Epidermal melanocyte (primary cell): ENCODE measurements around the gene LYL1.

Experiments
- DNase-seq: peaks from one replicate; pipeline ENCODE4 v3.0.0; 2011; ENCODE audit warnings: low spot score; ENCODE audit not compliant: insufficient read length

LYL1 gene

DNA sequence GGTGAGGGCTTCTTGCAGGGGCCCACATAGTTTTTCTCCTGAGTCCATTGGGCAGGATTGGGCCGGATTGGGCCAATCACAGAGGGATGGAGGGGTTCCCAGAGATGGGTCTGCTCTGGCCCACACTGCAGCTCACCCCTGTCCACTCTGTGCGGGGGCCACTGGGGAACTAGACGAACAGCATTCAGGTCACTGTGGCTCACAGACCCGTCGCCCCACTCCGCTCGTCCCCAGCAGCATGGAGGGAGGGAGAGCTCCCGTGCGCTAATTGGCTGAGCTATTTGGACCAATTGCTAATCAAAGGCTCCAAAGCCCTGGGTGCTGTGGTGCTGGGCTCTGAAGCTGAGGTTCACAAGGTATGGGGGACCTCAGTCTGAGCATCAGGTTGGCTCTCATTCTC is 26.7 kb upstream of the LYL1 start:
- no peak for DNase-seq

DNA sequence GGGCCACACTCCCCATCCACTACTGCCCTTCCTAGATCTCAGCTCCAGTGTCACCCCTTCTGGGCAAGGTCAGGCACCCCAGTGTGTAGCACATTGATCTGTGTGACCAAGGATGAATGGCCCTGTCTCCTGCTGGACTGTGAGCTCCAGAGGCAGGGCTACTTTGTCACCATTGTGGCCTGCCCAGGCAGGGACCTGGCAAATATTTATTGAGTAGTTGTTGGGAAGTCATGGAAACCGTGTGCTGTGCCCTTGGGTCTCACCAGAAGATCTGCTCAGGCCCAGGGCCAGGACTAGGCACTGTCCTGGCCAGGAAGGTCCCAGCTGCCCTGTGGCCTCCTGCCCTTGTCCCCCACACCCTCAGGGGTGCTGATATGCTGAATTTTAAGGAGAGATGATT is 25.9 kb upstream of the LYL1 start:
- no peak for DNase-seq

DNA sequence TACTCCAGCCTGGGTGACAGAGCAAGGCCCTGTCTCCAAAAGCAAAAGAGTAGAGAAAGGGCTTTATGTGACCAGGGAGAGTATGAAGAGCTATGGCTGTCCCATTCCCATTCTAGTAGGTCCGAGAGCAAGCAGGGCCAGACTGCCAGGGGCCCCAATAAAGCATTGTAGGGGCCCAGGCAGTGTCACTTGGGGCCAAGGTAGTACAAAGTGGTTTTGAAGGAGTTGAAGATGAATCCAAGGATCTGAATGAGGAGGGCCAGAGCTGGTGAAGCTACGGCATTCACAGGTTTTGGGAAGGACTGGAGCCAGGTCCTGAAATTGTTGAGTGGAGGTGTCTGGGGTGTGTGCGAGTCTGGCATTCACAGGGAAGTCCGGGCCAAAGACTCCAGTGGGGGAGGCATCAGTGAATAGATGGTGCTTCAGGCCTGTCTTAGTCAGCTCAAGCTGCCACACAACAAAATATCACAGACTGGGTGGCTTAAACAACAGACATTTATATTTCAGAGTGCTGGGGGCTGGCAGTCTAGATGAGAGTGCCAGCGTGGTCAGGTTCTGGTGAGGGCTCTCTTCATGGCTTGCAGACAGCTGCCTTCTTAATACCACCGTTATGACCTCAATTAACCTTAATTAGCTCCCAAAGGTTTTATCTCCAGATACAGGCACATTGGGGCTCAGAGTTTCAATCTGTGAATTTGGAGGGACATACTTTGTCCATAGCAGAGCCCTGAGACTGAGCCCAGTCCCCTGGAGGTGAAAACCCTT is 25.3 kb upstream of the LYL1 start:
- DNase-seq, result no peak

DNA sequence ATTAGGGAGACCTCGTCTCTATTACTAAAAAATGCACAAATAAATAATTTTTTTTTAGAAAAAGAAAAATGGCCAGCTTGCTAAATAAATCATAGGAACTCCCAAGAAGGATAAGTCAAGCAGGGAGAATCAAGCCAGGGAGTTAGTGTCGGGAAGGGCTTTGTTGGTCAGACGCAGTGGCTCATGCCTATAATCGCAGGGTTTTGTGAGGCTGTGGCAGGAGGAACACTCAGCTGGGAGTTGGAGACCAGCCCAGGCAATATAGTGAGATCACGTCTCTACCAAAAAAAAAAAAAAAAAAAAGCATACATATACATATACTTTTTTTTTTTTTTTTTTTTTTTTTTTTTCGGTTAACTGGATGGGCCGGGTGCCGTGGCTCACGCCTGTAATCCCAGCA is 24.4 kb upstream of the LYL1 start:
- DNase-seq, result no peak

DNA sequence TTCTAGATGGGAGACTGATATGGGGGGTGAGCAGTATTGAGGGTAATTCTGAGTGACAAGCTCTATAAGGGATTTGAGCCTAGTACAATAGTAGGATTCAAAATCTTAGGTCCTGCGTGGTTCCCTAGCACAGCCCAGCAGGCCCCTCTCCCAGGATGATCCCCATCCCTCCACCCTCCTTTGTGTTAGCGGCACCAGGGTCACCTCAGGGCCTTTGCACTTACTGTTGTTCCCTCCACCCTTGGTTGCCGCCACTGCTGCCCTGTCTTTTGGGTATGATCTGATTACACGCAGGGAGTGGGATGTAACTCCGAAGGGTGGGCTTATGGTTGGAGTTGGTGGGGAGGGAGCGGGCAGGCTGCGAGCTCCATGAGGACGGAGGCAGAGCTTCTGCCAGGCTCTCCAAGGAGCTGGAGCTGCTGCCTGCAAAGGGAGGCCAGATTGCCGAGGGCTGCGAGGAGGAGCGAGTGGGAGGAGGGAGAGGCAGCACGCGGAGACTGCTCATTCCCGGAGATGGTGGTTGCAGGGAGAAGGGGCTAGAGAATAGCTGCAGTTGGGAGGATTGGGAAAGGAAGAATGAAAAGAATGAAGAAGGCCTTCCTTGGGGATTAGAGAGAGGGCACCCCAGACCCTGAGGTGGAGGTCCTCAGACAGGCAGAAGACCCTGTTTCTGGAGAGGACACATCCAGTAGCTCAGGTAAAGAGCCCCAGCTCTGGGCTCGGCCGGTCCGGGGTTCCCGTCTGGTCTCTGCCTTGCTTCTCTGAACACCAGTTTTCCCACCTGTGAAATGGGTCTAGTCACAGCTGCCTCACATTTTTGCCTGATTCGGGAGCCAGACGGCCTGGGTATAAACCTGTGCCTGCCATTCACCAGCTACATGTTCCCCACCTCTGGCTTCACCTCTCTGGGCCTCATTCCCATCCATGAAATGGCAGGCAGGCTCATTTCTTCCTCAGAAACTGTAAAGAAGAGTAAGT is 20.6 kb upstream of the LYL1 start:
- DNase-seq, result no peak

DNA sequence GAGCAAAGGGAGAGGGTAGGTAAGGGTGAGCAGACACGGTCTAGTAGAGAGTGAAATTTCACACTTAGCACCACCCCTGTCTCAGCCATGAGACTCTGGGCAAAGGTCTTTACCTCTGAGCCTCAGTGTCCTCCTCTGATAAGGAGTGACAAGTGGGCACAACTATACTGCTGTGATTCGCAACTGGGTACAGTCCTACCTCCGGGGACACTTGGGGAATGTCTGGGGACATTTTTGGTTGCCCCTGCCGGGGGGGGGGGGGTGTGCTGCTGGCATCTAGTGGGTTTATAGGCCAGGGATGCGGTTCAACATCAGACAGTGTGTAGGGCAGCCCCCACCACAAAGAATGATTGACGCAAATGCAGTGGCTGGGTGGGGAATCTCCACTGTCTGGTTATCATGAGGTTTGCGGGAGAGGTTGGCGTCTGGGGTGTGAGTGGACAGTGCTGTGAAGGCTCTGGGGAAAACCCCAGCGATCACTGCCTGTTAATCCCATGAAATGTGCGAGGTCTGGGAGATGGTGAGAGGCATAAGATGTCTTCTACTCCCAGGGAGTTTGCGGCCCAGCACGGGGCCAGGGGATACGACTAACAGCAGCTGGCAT is 19.7 kb upstream of the LYL1 start:
- no peak for DNase-seq

DNA sequence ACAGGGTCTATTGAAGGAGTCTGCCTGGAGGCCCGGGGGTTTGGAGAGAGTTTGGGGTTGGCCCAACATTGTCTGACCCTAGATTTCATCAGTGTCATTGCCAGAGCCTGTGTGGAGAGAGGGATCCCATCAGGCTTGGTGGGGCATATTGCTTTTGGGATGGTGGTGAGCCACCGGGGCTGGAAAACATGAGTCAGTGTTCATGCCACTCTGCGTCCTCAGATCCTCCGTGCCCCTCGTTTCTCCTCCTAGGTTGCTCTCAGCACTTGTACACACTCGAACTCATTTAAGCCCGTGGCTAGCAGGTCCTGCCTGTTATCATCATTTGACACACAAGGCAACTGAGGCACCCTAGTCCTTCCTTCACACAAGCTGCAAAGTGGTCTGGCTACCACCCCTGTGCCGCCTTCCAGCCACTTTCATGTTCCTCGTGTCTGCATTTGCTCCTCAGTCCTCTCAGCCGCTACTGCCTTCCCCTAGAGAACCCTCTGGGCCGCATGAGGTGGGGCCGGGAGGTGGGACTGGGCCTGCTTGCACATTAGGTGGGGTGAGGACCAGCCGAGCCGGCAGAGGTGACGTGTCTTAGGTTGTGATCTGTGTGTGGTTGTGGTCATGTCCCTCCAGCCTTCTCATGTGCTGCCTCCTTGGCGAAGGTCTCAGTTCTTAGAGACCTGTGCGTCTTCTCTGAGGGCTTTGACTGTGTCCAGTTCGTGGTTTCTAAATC is 19.1 kb upstream of the LYL1 start:
- DNase-seq, result no peak

DNA sequence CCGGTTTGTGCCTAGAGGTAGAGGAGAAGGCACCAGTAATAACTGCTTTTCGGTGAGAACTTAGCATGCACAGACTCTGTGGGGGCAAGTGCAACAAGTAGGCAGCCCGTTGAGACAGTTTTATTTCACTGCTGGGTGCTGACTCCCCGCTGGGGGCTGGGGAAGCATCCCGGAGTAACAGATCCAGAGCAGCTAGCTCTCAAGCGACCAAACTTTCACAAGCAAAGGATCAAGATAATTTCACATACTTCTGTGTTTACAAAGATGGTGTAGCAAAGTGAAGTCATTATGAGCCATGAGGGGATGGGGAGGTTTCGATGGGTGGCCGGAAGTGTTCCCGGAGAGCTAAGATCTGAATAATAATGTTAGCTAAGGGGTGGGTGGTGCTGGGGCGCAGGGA is 18.2 kb upstream of the LYL1 start:
- no peak for DNase-seq

DNA sequence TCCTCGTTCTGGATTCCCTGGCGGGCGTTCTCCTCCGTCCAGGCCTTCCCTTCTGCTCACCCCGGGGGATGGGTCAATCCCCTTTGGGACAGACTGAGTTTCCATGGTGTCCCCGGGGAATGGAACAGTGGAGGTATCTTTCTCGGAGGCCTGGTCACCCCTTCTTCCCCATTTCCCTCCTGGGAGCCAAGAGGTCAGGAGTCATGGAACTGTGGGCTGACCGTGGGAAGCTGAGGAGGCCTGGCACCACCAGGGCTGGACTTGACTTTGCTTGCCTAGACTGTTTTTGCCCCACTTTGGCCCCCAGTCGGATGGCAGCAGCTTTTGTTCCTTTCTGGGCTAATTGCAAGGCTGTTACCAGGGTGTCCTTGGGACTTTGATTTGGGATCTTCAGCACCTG is 17.4 kb upstream of the LYL1 start:
- DNase-seq, result no peak

DNA sequence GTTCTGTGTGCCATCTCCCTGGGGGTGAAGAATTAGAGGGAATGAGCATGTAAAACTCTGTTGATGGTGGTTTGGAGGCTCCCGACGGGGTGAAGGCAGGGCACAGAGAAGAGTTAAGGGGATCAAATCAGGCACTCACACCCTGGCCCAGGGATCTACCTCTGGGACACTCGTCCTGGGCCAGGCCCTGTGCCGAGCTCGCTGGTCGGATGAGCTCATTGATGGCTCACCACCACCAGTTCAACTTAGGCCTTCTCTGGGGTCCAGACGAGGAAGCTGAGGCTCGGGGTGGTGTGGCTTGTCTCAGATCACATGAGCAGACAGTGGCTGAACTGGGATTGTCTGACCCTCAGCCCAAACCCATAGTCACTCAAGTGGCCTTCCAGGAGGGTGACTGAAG is 17.0 kb upstream of the LYL1 start:
- no peak for DNase-seq

DNA sequence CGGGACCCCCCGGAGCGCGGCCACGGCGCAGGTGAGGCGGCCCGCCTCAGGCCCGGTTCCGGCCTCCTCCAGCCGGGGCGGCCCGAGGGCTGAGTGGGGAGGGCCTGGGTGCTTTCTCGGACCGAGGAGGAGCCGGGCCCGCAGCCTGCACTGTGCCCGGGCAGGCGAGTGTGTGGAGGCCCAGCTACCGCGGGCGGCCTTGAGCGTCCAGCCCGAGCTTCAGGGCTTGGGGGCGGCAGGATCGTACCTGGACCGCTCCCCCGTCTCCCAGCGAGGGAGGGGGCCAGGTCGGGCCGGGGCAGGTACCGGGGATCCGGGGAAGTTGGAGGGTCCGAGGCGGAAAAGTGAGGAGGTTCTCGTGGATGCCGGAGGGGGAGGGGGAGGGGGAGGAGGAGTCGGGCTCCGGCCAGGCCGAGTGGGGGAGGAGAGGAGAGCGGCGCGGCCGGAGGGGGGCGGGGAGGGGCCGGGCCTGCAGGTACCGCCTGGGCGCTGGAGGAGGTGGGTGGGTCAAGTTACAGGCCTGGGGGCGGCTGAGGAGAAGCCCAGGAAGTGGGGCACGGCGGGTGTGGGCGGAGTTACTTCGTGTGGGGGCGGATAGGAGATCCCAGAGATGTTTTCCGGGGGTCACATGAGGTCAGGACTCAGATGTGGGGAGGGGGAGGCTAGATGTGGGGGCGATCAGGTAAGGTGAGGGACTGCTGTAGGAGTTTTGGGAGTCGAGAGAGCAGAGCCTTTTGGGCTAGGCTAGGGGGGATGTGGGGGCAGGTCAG is 16.0 kb upstream of the LYL1 start:
- DNase-seq, result no peak

DNA sequence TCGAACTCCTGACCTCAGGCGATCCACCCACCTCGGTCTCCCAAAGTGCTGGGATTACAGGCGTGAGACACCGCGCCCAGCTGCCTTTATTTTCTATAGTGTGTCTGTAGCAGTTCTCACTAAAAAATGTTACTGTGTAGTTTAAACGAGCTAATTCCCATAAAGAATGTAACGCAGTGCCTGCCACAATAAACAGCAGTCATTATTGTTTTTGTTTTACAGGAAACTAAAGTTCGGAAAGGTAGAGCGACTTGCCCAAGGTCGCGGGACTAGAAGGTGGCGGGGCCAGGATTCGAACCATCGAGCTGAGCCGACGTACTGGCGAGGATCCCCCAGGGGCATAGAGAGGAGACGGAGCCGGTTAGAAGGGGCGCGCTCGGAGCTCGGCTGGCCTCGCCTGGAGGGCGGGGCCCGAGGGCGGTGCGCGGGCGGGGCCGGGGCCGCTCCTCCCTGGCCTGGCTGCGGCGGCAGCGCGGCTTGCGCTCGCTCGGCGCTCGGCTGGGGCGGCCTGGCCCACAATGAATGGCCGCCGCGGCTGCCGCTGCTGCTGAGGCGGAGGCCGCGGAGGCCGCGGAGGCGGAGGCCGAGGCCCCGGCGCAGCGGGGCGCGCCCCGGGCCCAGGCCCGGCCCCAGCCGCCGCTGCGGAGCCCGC is 15.2 kb upstream of the LYL1 start, which contains the start of gene NACC1:
Gene NACC1 (plus strand): TSS at position 493 of the 652 bp plus-strand sequence. CDS start 16,944 bp downstream, outside the sequence.
- DNase-seq, result peak; percentile 96

DNA sequence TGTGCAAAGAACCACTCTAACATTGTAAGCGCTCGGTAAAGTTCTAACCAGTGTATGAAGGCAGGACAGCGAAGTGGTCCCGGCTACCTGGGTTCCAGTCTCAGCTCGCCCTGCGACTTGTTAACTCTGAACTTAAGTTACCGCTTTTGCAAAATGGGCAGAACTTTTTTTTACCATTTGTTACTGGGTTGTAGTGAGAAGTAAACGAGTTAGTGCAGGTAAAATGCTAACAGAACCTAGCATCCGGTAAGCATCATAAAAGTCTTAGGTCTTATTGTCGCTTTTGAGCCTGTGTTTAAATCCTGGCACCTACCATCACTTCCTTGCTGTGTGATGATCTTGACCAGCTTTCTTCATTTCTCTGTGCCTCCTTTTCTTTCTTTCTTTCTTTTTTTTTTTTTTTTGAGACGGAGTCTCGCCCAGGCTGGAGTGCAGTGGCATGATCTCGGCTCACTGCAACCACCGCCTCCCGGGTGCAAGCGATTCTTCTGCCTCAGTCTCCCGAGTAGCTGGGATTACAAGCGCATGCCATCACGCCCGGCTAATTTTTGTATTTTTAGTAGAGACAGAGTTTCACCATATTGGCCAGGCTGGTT is 14.6 kb upstream of the LYL1 start:
- no peak for DNase-seq

DNA sequence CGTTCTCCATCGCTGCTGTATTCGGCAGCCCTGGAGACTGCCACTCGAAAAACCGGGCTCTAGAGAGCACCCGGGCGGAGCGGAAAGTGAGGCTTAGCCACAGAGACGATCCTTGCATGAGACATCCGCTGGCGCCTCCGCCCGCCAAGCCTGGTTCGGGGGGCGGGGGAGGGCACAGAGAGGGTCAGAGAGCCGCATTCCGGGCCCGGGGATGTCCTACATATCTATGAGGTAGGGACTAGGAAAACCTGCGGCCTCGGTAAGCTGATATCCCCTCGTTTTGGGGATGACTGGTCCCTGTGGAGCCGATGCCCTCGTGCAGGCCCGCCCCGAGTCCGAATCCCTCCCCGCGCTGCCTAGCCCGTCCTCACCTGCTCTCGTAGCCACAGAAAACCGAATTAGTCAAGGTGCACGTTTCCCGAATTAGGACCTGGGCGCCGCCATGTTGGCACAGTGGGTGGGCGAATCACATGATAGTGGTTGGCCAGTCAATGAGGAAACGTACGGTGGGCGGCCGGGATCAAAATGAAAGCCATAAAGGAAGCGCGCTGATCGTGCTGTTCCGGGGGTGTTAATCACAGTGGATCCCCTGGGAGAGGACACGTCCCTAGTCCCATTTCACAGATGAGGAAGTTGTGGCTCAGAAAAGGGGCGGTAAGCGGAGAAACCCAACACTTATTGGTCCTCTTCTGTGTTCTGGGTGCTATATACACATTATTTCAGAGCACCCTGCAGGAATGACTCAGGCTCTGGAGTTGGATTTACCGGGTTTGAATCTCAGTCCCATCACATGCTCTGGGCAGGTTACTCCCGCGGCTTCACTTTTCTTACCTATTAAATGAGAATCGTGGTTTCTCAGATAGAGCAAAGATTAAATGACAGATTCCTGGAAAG is 13.9 kb upstream of the LYL1 start, which contains the start of gene TRMT1:
Gene TRMT1 (minus strand): TSS at position 459 of the 894 bp plus-strand sequence. CDS start 341 bp downstream, at position 118.
- DNase-seq, result peak; percentile 100

DNA sequence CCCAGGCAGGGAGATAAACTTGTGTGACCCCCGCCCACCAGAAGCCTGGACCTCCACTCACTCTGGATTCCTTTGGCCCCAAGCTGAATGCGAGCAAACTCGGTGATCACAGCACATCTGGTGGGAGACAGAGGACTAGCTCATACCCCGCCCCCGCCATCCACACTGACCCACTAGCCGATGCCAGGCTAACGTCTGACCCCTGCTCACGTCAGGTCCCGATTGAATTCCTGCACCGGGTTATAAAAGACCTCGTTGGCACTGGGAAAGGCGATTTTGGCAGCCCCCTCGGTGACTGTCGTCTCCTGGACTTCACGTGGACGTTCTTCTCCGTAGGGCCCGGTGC is 13.3 kb upstream of the LYL1 start:
- DNase-seq, result no peak

DNA sequence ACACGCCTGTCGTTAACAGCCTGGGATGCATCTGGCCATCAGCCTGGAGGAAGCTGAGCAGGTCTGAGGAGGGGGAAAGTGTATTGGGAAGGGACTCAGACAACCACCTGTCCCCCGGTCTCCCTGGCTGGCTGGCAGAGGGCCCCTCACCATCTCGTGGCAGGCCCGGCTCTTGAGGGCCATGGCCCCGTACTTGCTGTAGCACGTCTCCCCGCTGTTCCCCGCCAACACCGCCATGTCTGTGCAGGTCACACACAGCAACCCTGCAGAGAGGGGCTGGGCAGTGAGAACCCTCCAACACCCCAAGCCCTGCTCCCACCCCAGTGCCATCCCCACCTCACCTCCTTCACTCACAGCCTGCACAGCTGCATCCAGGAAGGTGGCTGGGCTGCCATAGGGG is 9.9 kb upstream of the LYL1 start:
- no peak for DNase-seq

DNA sequence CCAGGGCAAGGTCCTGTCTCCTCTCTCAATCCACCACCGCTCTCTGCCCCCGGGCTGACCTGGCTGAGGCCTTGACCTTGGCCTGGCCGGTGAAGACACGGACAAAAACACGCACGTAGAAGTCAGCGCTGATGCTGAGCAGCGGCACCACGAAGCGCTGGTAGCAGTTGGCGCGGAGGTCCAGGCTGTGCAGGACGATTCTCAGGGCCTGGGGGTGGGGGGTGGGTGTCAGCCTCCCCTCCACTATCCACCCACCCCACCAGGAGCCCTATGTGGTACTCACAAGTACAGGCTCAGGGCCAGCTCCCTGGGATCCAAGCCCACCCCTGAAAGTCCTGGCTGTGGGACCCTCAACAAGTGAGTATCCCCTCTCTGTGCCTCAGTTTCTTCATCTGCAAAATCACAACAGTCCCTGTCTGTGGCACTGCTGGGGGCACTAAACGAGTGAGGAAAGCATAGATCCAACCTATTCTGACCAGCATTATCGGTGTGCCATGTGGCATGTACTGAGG is 7.5 kb upstream of the LYL1 start:
- no peak for DNase-seq

DNA sequence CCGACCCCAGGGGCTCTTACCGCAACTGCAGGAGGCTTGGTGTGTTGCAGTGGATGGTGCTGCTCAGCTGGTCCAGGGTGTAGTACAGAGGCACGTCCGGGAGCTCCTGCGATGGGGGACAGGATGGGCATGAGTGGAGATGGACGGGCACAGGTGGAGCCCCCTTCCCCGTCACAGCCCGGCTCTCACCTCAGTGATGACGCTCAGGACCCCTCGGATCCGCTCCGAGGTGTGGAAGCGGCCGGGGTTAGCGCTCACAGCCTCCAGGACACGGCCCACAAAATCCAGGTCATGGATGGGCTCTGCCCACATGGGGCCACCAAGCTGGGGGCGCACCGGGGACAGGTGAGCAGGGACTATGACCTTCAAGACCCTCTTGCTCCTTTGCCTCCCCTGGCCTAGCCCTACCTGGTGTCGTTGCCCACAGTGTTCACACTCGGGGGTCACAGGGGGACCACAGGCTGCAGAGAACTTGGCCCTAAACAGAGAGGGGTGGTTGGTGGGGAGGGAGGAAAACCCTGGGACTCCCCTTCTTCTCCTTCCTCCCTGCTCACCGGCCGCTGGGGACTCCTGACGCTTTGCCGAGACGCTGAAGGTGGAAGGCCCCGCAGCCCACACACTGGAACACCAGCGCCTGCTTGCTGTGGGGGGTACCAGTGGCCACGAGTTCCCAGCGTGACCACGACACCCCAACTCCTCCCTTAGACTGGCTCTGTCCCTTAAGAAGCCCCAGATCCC is 6.9 kb upstream of the LYL1 start:
- no peak for DNase-seq
